A673 (cell line): ENCODE measurements around the gene ANKRD55. TPM values are rescaled to one million over a fixed set of nuclear protein-coding genes. Genes with fewer than 3 reads are reported as not detected.

ENCODE experiments used
- BruUV-seq: library from RNA; stranded (reverse); fragments of 400-500 nt; replicated peaks from 2 replicates; lab custom pipeline; 2021; lab: Mats Ljungman, UMichigan
- CTCF ChIA-PET: fragments of 300-600 bp; sonication (Branson Sonifier 250); formaldehyde crosslinking; loops from one replicate; lab custom pipeline; 2022; ENCODE audit warnings: antibody characterized with exemption; lab: Charles Lee
- POLR2A ChIA-PET: fragments of 300-600 bp; sonication (Branson Sonifier 250); formaldehyde crosslinking; loops from one replicate; lab custom pipeline; 2022; ENCODE audit warnings: antibody characterized with exemption; ENCODE audit not compliant: low non-redundant PET; lab: Charles Lee
- DNase-seq: peaks from one replicate; pipeline ENCODE4 v3.0.0-alpha.2; 2015; ENCODE audit warnings: low spot score
- H3K27ac ChIP-seq: fragments of 200-600 bp; sonication (generic); 2 replicates; pipeline ENCODE4 v1.5.1; 2016; ENCODE audit warnings: mixed run types, low read depth, mild to moderate bottlenecking, mixed read lengths, antibody characterized with exemption, low read length; ENCODE audit not compliant: poor library complexity, severe bottlenecking
- H3K27me3 ChIP-seq: fragments of 200-600 bp; sonication (generic); replicated peaks from 2 replicates; pipeline ENCODE4 v1.6.1; 2017; ENCODE audit warnings: mixed run types, low read depth, mild to moderate bottlenecking, mixed read lengths, antibody characterized with exemption, low read length; ENCODE audit not compliant: insufficient read depth, poor library complexity
- H3K36me3 ChIP-seq: fragments of 200-600 bp; sonication (generic); 2 replicates; pipeline ENCODE4 v1.6.1; 2016; ENCODE audit warnings: mixed run types, mild to moderate bottlenecking, mixed read lengths, antibody characterized with exemption, low read length; ENCODE audit not compliant: insufficient read depth, poor library complexity, severe bottlenecking
- H3K4me1 ChIP-seq: fragments of 200-600 bp; sonication (generic); 2 replicates; pipeline ENCODE4 v1.6.1; 2017; ENCODE audit warnings: mixed run types, mild to moderate bottlenecking, mixed read lengths, antibody characterized with exemption, low read length; ENCODE audit not compliant: insufficient read depth, poor library complexity, severe bottlenecking
- H3K4me3 ChIP-seq: fragments of 200-600 bp; sonication (generic); 2 replicates; pipeline ENCODE4 v1.5.1; 2016; ENCODE audit warnings: low read depth, mixed run types, mild to moderate bottlenecking, mixed read lengths, low read length; ENCODE audit not compliant: poor library complexity, severe bottlenecking
- H3K9me3 ChIP-seq: fragments of 200-600 bp; sonication (generic); 2 replicates; pipeline ENCODE4 v1.6.1; 2016; ENCODE audit warnings: mixed run types, low read depth, mild to moderate bottlenecking, mixed read lengths, antibody characterized with exemption, low read length; ENCODE audit not compliant: poor library complexity, severe bottlenecking
- CTCF ChIP-seq: fragments of 300-800, 200-600 bp; sonication (generic); conservative IDR thresholded peaks from 2 replicates; pipeline ENCODE4 v1.5.1; 2017; ENCODE audit warnings: low read depth, mild to moderate bottlenecking, antibody characterized with exemption, low read length, moderate library complexity, mixed read lengths
- EZH2 ChIP-seq: fragments of 200-600 bp; sonication (generic); IDR thresholded peaks from 2 replicates; pipeline ENCODE4 v1.6.1; 2017; ENCODE audit warnings: borderline replicate concordance, low read depth, mild to moderate bottlenecking, mixed read lengths, antibody characterized with exemption, low read length; ENCODE audit not compliant: poor library complexity, severe bottlenecking
- intact Hi-C: fragments of 100-400 bp; cut with micrococcal nuclease; formaldehyde crosslinking; loops from one replicate; pipeline ENCODE4 v1.10.0; 2022; ENCODE audit not compliant: unreplicated experiment
- total RNA-seq: library from RNA; stranded (reverse); gene quantifications from 2 replicates; pipeline ENCODE4 v1.2.3, GENCODE V29; 2021

Gene ANKRD55
- total RNA-seq, 1 experiment from 2014 or later, result not detected

GRCh38 chr5:56055859-56056258 is 177.3 kb downstream of the ANKRD55 start:
- CTCF ChIA-PET, result no interaction called here
- no peak for TF ChIP-seq CTCF
- no peak for TF ChIP-seq EZH2
- intact Hi-C loops, result no loop called here

GRCh38 chr5:56055287-56055686 is 177.8 kb downstream of the ANKRD55 start:
- no peak for DNase-seq
- BruUV-seq, result no TSS peak
- intact Hi-C loops, result no loop called here
- ChIA-PET CTCF (no interaction called here), POLR2A (no interaction called here)
- H3K4me3 ChIP-seq, result no peak overlapping the region
- no peaks in the 10 kb centered on the region for H3K36me3 ChIP-seq
- H3K4me1 ChIP-seq, result no peaks in the 10 kb centered on the region
- H3K27me3 ChIP-seq, result no peaks in the 10 kb centered on the region
- H3K9me3 ChIP-seq, result no peaks in the 10 kb centered on the region
- H3K27ac ChIP-seq, result no peak overlapping the region
- no peak for TF ChIP-seq CTCF
- TF ChIP-seq EZH2, result no peak

More at GRCh38 chr5:56055859-56056258, 177.3 kb downstream of the ANKRD55 start:
- DNase-seq, result no peak
- H3K36me3 ChIP-seq, result no peaks in the 10 kb centered on the region
- H3K9me3 ChIP-seq, result no peaks in the 10 kb centered on the region
- no TSS peak for BruUV-seq
- no peaks in the 10 kb centered on the region for H3K27me3 ChIP-seq
- POLR2A ChIA-PET, result no interaction called here
- no peak overlapping the region for H3K4me3 ChIP-seq
- H3K4me1 ChIP-seq, result no peaks in the 10 kb centered on the region
- no peak overlapping the region for H3K27ac ChIP-seq

- intact Hi-C loops, result no loop called here
- H3K36me3 ChIP-seq, result no peaks in the 10 kb centered on the region
- no peaks in the 10 kb centered on the region for H3K27me3 ChIP-seq
- DNase-seq, result no peak
- no peak overlapping the region for H3K27ac ChIP-seq
- ChIA-PET CTCF (no interaction called here), POLR2A (no interaction called here)
- no peaks in the 10 kb centered on the region for H3K9me3 ChIP-seq
- no peak overlapping the region for H3K4me3 ChIP-seq
- H3K4me1 ChIP-seq, result no peaks in the 10 kb centered on the region
- TF ChIP-seq CTCF, result no peak
- no peak for TF ChIP-seq EZH2
- no TSS peak for BruUV-seq
These were observed 178.5 kb downstream of the ANKRD55 start for GRCh38 chr5:56054666-56055065.
